ENCODE data around the gene MAJIN.
"Not testable (repeated sequence)": the region's sequence is repeated elsewhere in the genome, so short reads cannot be mapped to it uniquely, and the experiment has no call there.

Gene MAJIN

DNA sequence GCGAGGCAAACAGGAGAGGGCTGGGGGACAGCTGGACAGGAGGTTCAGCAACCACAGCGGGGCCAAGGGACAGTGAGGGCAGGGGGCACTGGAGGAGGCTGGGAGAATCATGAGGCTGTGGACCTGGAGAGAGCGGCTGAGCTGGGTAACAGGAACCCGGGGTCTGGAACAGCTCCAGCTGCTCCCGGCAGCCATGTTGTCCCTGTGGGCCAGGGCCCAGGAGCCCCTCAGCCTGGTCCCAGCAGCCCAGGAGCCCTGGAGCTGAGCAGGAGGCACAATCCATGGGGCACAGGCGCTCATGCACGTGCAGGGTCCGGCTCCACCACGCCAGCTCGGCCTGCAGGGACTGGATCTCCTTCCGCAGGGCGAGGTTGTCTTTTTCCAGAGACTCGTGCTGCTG, 17.5 kb upstream of the MAJIN start:
- no peak for DNase-seq

DNA sequence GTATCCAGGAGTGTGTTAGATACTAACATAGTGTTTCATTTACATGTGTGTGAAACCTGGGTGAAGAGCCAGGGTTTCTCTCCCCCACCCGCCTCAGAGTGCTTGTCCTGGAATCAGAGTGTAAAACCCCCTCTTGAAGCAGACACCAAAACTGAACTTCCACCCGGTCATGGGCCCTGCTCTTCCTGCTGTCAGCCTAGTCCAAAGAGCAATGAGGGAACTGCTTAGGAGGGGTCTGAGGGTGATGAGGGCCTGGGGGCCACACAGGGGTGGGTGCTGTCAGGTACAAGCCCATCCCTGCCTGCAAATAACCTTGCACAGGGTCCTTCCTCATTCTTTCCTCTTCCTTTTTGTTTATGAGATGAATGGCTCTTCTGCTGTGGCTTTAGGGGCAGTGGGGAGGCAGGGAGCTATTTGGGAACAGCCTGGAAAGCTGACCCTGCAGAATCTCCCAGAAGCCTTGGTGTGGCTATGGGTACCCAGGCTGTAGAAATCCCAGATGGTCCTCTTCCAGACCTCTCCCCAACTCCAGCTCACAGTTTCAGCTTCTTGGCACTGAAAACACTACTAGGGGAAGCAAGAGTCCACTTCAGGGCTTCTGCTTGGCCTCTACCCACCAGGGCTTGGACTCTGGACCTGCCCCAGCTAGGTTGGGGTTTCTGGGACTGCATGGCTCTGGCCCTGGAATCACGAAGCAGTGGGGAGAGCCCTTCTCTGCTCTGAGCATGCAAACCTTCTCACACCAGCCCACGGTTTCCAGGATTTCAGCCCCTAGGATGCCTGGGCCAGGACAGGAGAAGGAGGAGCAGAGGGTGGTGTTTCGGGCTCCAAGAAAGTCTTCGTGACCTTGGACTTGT, 16.3 kb upstream of the MAJIN start:
- DNase-seq: no peak

DNA sequence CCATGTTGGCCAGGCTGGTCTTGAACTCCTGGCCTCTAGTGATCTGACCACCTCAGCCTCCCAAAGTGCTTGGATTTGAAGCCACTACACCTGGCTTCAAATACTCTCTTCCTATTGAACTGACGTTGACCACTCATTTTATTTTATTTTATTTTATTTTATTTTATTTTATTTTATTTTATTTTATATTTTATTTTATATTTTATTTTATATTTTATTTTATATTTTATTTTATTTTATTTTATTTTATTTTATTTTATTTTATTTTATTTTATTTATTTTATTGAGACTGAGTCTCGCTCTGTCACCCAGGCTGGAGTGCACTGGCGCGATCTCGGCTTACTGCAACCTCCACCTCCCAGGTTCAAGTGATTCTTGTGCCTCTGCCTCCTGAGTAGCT, 11.4 kb upstream of the MAJIN start:
- not testable (repeated sequence) for DNase-seq

DNA sequence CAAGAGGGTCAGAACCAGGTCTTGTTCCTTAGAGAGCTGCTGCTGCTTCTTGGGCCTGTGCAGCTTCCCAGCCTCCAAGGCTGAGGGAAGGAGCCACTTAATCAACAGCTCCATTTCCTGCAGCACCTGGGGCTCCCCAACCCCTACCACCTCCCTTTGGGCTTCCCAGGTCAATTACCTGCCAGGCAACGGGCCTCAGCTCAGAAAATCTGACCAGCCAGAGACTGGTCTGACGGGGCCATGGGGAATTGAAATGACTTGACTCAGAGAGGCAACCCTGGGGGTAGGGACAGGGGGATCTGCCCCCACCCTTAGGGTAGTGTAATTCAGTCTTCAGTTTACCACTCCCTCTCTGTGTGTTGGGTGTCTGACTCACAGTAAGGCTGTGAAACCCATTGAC, 4.7 kb upstream of the MAJIN start:
- no peak for DNase-seq

DNA sequence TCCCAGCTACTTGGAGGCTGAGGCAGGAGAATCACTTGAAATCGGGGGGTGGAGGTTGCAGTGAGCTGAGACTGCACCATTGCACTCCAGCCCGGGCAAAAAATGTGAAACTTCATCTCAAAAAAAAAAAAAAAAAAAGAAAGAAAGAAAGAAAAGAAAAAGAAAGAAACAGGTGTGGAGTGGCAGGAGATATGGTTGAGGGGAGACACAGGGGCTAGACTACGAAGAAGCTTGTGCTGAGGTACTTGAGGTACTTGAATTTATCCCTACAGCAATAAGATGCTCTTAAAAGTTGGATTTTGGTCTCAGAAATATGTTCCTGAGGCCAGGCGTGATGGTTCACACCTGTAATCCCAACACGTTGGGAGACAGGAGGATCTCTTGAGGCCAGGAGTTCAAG, 2.2 kb upstream of the MAJIN start:
- DNase-seq: no peak

DNA sequence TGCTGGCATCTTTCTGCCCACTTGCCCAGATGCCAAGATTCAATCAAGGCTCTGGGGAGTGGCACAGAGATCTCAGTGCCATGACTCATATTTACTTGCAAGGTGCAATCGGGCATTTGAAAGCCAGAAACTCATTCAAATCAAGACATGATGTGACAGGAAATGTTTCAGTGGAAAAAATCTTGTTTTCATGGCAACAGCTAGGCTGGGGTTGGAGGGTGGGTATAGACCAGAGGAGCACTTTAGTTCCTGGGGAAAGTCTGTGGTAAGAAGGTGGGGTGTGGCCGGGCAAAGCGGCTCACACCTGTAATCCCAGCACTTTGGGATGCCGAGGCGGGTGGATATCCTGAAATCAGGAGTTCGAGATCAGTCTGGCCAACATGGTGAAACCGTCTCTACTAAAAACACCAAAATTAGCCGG, 1.2 kb downstream of the MAJIN start:
- no peak for DNase-seq

DNA sequence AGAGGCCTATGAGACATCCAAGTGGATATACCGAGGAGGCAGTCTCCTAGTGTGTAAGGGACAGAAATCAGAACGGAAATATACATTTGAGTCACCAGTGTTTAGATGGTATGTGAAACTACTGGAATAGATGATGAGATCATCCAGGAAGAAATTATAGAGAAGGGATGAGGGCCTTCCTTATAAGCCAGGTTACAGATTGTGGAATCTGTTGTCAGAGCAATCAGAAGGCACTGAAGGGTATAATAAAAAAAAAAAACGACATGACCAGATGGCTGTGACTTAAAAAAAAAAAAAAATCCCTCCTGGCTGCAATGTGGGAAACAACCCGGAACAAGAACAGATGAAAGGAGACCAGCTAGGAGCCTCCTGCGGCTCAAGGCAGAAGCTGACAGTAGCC, 2.7 kb downstream of the MAJIN start:
- DNase-seq: no peak

DNA sequence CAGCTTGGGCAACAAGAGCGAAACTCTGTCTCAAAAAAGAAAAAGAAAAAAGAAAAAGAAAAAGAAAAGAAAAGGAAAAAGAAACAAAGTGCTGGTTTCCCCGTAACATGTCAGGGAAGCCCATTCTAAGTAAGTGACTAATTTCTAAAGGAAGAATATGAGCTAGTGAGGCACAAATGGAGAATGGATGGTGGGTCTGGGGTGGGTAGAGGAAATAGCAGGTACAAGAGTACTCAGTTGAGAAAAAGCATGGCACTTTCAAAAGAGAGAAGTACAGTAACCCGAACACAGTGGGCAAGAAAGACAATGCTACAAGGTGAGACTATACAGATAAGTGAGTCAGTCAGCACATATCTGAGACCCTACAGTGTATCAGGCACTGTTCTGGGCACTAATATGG, 4.5 kb downstream of the MAJIN start:
- no peak for DNase-seq

DNA sequence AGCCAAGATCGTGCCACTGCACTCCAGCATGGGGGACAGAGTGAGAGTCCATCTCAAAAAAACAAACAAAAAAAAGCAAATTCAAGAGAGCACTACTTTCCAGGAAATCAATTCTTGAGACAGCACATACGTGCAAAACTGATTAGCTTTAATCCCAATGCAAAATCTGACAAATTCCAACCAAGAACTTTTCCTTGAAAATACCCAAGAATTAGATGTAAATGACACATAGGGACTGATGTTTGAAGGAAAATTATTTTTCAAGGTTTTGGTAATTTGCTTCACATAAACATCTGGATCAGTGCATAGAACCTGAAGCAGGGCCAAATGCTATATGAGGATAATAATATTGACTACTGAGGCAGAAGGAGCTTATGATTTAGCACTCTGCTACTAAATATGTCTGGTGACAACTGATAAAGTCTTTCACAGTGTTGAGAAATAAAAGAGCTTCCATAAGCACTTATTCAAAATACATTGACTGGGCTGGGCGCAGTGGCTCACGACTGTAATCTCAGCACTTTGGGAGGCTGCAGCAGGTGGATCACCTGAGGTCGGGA, 8.8 kb downstream of the MAJIN start:
- DNase-seq: no peak

DNA sequence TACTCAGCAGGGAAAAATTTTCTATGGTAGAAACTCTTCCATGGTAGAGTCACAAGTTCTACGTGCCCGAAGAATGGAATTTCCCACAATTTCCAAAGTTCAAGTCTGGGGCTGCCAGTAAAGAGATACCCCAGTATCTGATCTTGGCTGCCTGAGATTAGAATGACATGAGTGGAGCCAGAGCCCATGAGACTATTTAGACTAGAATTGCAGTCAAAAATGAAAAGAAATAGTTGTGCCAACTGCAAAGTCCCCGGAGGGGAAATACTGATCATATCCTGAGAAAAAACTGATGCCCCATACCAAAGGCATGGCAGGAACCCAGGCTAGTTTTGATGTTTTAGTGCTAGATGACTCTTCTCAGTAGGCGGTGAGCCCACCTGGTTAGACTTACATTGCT, 11.2 kb downstream of the MAJIN start:
- DNase-seq: no peak

DNA sequence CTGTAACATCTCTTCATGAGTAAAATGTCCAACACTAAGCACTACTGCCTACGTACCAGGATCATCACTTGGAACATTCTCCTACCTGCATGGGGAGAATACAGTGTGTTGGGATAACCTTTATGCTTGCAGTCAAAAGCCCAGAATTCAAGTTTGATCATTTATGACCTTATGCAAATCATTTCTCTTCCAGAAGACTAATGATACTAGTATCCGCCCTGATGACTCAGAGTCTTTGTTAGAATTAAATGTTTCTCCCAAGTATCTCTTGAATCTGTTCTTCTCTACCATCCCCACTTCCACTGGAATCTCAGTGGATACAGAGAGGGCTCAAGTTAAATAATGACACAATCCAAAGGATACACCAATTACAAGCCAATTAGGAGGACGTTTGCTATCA, 12.4 kb downstream of the MAJIN start:
- DNase-seq: no peak

DNA sequence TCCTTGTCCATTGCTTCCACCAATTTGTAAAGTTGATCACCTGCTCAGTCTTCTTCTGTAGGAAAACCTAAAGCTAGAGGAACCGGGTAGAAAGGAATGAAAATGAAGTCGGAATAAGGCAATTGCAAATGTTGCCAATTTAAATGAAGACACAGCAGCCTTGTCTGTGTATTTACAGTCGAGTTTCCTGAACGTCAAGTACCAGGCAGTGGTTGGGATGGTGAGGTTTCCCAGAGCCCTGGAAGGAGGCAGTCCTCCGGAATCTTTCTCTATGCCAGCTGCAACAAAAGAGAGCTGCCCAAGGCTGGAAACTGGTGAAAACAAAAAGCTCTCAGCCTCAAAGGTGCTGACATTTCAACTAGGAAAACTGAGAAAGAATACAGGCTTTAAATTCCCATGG, 17.7 kb downstream of the MAJIN start:
- no peak for DNase-seq

DNA sequence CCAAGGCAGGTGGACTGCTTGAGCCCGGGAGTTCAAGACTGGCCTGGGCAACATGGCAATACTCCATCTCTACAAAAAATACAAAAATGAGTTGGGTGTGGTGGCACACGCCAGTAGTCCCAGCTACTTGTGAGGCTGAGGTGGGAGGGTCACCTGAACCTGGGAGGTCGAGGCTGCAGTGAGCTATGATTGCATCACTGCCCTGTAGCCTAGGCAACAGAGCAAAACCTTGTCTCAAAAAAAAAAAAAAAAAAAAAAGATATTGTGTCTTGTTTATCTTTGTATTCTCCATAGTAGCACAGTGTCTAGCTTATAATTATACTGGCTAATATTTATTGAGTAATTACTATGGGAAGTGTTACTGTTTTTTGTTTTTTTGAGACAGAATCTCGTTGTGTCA, 20.4 kb downstream of the MAJIN start:
- no peak for DNase-seq

DNA sequence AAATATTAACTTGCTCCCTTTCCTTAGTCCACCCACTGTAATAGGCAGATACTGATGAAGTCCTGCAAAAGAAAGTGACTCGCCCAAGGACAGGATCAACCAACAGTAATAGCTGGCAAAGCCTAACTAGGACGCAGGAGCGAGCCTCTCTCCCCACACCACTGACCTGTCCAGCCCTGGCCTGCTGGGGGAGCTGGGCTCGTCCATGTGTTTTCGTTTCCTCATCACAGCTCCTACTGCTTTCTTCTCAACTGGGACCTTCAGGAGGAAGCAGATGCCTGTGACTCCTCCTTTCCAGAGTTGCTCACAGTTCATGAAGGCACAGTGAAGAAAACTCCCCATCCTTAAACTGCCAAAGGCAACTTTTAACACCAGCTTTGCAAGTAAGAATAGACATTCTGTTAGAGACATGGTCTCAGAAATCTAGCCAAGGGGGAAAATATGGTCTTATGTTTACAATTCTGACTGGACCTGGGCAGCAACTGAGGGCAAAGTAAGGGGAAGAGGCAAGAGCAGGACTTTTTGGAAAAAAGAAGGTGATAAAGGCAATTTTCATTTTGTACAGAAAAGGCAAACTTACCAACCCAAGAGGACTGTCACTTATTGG, 24.6 kb downstream of the MAJIN start:
- DNase-seq: no peak

DNA sequence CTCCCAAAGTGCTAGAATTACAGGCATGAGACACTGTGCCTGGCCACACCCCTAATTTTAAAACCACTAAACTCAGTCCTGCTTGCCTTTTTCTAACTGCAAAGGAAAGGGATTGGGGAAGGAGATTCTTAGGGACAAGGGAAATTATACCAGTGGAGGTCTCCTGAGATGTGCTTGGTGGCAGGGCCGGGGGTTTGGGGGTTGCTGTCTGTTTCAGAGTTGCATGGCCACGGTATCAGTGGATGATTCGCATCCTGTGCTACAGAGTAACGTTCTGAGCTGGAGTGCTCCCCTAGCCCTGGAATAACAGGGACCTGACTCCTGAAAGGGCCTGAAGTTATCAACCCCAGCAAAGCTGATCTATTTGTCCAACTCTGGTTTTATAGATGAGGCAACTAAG, 35.4 kb downstream of the MAJIN start:
- no peak for DNase-seq

DNA sequence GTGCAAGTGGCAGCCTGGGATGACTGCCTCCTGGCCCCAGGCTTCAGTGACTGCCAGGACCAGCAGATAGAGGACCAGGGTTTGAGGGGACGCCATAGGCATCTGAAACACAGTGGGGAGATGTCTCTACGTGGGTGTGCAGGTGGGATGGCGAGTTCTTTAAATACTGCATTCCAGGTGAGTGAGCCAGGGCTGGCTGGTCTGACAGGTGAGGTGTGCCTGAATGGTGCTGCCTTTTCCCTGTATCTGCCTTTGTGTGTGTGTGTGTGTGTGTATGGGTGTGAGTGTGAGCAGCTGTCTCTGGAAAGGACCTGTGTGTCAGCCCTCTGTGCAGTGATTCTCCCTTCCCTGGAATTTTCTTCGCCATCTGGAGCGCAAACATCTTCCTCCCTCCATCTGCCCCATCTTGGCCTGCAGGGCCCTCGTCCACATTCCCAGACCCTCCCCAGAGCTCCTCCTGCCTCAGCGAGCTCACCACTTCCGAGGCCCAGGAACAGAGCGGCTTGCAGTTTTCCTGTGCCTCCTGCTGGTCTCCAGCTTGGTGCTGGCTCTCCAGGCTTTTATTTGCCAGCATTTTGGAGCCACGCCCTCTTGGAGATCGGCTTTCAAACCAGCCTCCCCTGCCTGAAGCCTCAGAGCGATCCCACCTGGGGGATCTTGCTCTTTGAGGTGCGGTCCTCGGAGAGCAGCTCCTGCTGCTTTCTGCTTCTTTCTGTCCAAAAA, 36.4 kb downstream of the MAJIN start, which contains the start of gene GPHA2:
TSS of gene GPHA2 (minus strand) at position 535 of the 723 bp plus-strand sequence. CDS start at position 102, 433 bp downstream.
- no peak for DNase-seq

DNA sequence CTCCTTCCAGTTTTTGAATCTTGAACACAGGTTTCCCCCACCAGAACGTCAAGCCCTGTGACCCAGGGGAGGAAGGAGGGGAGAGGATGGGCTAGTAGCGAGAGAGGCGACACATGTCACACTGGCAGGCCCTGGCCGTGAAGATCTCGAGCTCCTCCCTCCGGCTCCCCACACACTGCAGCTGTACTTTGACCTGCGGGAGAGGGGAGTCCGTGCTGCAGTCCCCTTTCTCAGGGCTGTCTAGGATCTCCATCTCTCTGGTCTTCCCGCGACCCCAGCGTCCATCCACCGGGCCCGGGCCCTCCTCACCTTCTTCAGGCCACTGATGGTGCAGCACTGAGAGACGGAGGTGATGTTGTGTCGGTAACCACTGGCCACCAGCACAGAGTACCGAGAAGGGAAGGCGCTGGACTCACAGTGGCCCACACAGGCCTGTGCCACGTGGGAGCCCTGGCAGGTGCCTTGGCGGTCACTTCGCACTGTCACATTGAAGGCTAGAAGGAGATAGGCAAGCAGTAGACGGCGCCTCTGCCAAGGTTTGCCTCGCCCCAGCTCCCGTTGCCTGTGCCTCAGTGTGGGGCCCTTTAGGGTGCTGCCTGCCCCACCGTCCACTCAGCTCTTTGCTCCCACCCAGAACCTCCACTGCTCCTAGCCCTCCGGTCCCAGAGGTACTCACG, 37.1 kb downstream of the MAJIN start:
- DNase-seq: no peak

DNA sequence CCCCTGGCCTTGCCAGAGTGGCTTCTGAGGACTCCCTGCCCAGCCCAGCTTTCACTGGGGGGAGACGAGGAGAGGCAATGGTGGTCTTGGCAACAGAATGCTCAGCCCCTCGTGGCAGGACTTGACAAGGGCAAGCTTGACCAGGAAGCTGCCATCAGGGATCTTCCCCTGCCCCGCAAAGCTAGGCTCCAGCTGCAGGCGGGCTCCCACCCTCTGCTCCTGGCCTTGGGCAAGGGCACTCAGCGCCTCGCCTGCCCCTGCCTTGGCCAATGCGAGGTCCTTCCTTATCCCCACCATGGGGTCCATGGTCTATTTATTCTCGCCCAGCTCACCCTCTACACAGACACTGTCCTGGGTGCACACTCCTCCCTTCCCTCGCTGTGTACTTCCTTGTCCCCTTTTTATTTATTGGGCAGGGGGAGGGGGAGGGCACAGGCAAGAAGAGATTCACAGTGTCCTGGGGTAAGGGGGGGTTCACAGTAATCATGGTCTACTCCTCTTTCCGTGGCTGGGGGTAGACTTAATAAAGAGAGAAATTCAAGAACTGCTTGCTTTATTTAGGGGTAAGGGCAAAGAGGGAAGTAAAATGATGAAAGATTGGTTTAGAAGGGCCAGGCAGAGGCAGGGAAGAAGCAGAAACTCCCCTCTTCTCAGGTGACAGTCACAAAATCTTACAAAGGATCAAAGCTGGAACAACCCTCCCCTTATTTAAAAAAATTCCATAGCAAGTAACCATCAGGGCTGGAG, 37.8 kb downstream of the MAJIN start:
- DNase-seq: no peak

DNA sequence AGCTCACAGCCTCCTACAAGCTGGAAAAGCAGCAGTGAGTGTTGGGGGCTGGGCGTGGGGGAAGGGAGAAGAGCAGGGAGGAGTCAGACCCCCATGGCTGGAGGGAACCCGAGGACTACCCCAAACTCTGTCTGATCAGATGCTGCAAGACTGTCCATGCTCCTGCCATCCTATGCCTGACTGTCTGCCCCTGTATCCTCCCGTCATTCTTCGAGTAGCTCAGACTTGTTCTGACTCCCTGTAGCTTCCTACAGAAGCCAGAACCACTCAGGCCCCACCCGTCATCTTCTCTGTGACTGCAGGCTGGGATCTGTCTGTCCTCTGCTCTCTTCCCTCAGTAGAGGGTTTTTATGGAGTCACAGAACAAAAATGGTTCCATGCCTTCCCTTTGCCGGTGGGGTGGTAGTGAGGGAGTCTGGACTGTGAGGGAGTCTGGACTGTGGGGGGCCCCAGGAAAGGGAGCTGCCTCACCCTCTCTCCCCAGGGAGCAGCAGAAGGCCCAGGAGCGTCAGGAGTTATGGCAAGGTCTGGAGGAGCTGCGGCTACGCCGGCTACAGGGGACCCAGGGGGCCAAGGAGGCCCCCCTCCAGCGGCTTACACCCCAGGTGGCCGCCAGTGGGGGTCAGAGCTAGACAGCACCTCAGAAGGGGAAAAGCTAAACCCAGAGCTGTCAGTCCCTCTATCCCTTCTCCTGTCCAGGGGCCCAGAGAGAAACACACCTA, 38.5 kb downstream of the MAJIN start:
- no peak for DNase-seq

DNA sequence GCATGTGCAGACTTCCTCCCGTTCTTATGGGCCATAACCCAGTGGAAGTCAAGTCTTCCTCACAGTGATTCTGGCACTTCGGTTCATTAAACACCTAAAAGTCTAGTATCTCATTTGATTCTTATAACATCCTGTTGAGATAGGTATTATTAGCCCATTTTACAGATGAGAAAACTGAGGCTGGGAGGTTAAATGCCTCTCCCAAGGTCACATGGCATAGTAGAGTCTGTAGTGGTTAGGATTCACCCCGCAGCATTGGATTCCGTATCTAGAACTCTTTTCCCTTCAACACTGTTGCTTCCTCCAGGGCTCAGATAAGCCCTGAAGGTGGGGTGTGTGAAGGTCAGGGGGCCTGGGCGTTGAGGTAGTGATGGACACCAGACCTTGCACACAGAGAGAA, 39.6 kb downstream of the MAJIN start:
- DNase-seq: no peak

DNA sequence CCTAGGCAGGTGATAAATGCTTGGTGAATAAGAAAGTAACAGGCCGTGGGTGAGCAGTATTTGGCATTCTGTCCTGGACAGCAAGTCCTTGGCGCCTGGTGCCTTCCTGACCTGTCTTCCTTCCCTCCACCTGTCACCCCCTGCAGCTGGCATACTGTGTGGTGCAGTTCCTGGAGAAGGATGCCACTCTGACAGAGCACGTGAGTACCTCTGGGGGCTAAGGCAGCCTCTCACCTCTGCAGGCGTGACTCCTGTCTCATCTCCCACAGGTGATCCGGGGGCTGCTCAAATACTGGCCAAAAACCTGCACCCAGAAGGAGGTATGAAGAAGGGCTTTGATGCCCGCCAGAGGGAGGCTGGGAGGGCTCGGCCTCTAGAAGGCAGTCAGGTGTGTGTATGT, 40.6 kb downstream of the MAJIN start:
- no peak for DNase-seq

DNA sequence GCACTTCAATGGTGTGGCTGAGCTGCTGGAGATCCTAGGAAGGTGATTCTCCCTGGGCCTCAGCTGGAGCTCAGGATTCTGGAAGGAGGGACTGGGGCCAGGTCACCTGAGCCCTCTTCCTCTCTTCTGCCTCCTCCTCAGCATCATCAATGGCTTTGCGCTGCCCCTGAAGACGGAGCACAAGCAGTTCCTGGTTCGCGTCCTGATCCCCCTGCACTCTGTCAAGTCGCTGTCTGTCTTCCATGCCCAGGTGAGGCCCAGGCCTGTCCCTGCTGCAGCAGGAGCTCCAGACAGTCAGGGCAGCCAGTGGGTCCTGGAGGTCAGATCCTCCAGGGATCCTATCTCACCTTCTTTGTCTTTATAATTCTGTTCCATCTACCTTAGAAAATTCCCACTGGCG, 41.6 kb downstream of the MAJIN start:
- DNase-seq: no peak
